Ovary (tissue), 3 donors: ENCODE data around the gene MECR.
"Not testable (repeated sequence)": the region's sequence is repeated elsewhere in the genome, so short reads cannot be mapped to it uniquely, and the experiment has no call there.

Experiments used
- EP300 ChIP-seq: sonication (generic); formaldehyde crosslinking; IDR thresholded peaks from one replicate; pipeline ENCODE4 v1.6.1; 2017; ENCODE audit warnings: antibody characterized with exemption
- TF ChIP-seq, protein P1 (sequence below), 3 donors: fragments of 450-650 bp in 2 of 3; fragments of 200-600 bp in 1 of 3; IDR thresholded peaks; one replicate each; pipeline versions ENCODE4 v1.5.1 to v1.8.0; 2016 to 2022; ENCODE audit warnings: antibody characterized with exemption in 3 of 3, mild to moderate bottlenecking in 1 of 3
- donor health status: DM: no; HTN: no; CAD: no.

DNA sequence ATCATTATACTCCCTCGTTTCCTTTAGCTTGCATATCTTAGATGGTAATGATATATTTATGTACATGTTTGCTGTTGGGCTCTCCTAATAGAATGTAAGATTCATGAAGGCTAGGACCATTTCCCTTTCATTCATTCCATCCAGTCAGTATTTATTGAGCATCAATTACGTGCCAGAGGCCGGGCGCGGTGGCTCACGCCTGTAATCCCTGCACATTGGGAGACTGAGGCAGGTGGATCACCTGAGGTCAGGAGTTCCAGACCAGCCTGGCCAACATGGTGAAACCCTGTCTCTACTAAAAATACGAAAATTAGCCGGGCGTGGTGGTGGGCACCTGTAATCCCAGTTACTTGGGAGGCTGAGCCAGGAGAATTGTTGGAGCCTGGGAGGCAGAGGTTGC lies 4.1 kb upstream of the MECR start:
- TF ChIP-seq, protein P1, sequence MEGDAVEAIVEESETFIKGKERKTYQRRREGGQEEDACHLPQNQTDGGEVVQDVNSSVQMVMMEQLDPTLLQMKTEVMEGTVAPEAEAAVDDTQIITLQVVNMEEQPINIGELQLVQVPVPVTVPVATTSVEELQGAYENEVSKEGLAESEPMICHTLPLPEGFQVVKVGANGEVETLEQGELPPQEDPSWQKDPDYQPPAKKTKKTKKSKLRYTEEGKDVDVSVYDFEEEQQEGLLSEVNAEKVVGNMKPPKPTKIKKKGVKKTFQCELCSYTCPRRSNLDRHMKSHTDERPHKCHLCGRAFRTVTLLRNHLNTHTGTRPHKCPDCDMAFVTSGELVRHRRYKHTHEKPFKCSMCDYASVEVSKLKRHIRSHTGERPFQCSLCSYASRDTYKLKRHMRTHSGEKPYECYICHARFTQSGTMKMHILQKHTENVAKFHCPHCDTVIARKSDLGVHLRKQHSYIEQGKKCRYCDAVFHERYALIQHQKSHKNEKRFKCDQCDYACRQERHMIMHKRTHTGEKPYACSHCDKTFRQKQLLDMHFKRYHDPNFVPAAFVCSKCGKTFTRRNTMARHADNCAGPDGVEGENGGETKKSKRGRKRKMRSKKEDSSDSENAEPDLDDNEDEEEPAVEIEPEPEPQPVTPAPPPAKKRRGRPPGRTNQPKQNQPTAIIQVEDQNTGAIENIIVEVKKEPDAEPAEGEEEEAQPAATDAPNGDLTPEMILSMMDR (IDR thresholded peaks at IDR 0.05) = not testable (repeated sequence)
- TF ChIP-seq EP300 = not testable (repeated sequence)
